ENCODE data around the gene SNX9.

- TF ChIP-seq CTCF (IDR thresholded peaks at IDR 0.05; ENCODE audit: low read depth, low read length) (no peak), EZH2phosphoT487 (IDR thresholded peaks at IDR 0.05; ENCODE audit: low read depth) (no peak)
These were observed 122.2 kb downstream of the SNX9 start for GRCh38 chr6:157944983-157945931.

Measured in OCI-LY3 (cell line).